Activated gamma-delta T cell (primary cell): ENCODE data around the gene BCL7B.
"Not testable (repeated sequence)": the region's sequence is repeated elsewhere in the genome, so short reads cannot be mapped to it uniquely, and the experiment has no call there.

Experiments
- DNase-seq: peaks from one replicate; lab custom pipeline; 2025; lab: John Stamatoyannopoulos, UW
- total RNA-seq, 2 donors: gene quantifications; one replicate each; lab custom pipeline; 2026; lab: John Stamatoyannopoulos, UW

Gene BCL7B
- total RNA-seq, result 41.1 to 51.6 reads per million in 2 donors

- DNase-seq, result peak; percentile 77
Measured at GRCh38 chr7:73557397-73558257, at the start of gene BCL7B. TSS of gene BCL7B (minus strand) at chr7:73557690. CDS start at chr7:73557578, 112 bp downstream.

GRCh38 chr7:73605601-73606220, 48.2 kb upstream of the BCL7B start:
- no peak for DNase-seq

DNA sequence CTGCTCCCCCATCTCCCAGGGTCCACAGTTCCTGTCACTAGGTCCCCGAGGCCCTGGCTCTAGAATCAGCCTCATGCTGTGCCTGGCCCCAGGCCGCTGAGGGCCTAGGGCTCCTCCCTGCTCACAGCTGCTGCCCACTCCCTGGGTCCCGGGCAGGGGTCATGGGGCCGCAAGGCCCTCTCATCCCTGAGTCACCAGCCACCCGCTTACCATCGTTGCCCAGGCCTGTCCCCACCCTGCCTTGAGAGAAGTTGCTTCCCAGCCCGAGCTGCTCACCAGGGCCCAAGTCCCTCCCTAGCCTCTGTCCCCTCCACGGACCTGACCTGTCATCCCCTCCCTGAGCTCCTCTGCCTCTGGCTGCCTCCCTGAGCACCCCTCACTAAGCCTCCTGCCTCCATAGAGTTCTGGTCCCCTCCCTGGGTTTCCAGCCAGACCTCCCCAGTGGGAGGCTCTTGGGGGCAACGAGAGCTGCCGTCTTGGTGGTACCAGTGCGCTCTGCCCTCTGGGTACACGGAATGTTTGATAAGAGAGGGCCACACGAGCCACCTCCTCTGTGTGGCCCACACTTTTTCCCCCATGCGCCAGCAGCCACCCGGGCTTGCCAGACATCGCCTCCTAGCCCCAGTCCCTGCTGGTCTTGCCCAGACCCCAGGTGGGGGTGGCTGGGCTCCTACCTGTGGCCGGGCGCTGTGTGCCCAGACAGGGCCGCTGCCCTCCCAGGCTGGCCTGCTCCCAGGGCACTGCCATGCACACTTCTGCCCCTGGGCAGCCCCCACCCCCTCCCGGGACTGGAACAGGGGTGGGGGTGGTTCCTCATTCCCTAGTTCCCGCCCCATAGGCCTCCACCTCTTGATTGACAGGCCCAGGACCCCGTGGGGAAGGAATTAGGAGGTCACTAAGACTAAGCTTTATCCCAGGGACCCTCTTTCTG, 45.5 kb upstream of the BCL7B start:
- DNase-seq, result no peak

GRCh38 chr7:73599916-73600315, 42.4 kb upstream of the BCL7B start:
- DNase-seq, result no peak

GRCh38 chr7:73599151-73599882, 41.8 kb upstream of the BCL7B start:
- DNase-seq, result no peak

- DNase-seq, result no peak
Measured at GRCh38 chr7:73597978-73598782, 40.7 kb upstream of the BCL7B start.

DNA sequence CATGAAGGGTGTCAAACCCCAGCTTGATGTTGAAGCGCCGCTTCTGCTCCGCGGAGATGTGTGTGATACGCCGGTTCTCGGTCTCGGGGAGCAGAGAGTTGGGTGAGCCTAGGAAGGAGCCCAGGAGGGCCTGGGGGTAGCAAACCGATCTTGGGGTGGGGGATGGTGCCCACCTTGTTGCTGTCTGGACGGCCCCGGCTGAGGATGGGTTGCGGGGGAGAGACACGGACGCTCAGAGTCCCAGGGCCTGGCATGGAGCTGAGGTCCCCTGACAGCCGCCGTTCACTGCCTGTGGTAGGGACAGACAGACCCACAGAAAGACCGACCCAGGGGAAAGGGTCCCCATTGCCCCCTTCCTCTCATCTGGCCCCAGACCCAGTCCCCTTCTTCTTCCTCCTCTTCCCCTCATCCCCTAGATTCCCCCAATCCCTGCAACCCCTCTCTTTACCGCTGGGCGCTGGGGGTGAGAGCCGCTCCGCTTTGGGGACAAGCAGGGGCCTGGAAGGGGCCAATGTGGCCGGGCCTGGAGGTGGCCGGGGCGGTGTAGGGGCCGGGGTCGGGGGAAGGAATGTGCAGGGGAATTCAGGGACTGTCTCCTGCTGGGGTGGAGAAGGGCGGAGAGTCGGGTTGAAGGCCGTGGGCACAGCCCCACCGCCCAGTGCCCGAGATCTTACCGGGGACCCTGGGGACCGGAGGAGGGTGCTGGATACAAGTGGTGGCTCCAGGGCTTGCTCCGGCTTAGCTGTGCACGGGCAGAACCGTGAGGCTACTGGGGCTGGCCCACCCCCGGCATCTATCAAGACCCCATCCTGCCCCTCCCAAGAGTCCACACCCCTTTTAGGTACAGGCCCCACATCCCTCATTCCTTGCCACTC, 38.9 kb upstream of the BCL7B start:
- DNase-seq, result no peak

- no peak for DNase-seq
Measured at GRCh38 chr7:73595358-73595757, 37.9 kb upstream of the BCL7B start.

GRCh38 chr7:73593207-73594045, 35.9 kb upstream of the BCL7B start:
- DNase-seq, result no peak

GRCh38 chr7:73586911-73587310, 29.4 kb upstream of the BCL7B start:
- DNase-seq, result no peak

DNA sequence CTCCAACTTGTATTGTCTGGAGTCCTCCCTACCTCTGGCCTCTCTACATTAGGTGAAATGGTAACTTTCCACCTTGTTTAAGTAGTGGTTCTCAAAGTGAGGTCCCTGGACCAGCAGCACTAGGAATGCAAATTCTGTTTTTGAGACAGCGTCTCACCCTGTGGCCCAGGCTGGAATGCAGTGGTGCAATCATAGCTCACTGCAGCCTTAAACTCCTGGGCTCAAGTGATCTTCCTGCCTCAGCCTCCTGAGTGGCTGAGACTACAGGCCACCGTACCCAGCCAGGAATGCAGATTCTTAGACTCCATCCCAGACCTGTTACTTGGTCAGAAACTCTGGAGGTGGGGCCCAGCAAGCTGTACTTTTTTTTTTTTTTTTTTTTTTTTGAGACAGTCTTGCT, 27.7 kb upstream of the BCL7B start:
- no peak for DNase-seq

DNA sequence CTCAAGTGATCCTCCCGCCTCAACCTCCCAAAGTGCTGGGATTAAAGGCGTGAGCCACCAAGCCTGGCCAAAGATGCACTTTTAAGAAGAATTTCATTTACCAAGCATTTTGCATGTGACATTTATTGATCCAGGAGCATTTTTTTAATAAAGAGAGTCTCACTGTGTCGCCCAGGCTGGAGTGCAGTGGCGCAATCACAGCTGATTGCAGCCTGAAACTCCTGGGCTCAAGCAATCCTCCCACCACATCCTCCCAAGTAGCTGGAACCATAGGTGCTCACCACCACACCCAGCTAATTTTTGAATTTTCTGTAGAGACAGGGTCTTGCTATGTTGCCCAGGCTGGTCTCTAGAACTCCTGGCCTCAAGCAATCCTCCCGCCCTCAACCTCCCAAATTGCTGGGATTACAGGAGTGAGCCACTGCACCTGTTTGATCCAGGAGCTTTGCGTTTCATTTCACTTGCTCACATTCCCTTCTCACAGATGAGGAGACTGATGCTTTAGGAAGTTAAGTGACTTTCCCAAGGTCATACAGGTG, 25.2 kb upstream of the BCL7B start:
- no peak for DNase-seq

DNA sequence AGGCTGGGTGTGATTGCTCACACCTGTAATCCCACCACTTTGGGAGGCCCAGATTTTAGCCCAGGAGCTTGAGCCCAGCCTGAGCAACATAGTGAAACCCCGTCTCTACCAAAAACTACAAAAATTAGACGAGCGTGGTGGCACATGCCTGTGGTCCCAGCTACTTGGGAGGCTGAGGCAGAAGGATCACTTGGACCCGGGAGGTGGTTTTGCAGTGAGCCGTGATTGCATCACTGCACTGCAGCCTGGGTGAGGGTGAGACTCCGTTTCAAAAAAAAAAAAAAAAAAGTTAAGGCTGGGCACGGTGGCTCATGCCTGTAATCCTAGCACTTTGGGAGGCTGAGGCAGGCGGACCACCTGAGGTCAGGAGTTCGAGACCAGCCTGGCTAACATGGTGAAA, 23.5 kb upstream of the BCL7B start:
- not testable (repeated sequence) for DNase-seq

GRCh38 chr7:73578342-73579128, 21.0 kb upstream of the BCL7B start, which contains the start of gene TBL2:
TSS of gene TBL2 (minus strand) at chr7:73578579. CDS start at chr7:73578549, 30 bp downstream.
- peak; percentile 93 for DNase-seq

DNA sequence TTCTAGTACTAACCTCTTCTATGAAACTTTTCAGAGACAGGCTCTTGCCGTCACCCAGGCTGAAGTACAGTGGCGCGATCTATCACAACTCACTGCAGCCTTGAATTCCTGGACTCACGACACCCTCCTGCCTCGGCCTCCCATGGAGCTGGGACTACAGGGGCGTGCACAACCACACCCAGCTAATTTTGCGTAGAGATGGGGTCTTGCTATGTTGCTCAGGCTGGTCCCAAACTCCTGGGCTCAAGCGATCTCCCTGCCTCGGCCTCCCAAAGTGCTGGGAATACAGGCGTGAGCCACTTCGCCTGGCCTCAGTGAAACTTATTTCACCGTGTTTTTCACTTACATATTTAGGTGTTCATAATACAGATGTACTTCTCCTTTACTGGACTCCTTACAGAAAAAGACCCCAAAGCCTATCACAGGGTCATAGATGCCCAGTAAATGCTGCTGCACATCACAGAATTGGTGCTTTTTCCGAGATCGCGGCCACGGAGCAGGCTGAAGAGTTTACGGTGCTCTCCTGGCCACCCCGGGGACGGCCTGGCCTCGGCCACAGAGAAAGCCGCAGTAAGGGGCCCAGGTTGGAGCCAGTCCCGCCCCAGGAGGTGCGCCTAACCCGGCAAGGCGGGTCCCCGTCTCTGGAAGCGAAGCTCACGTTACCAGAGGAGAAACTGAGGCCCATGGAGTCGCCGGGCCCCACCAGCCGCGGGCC, 20.3 kb upstream of the BCL7B start:
- no peak for DNase-seq

GRCh38 chr7:73573791-73574190, 16.3 kb upstream of the BCL7B start:
- no peak for DNase-seq

- no peak for DNase-seq
Measured at GRCh38 chr7:73573276-73573675, 15.8 kb upstream of the BCL7B start.
